Loucy (cell line): ENCODE results near the gene CORO7.

ENCODE experiments used
- EZH2phosphoT487 ChIP-seq: fragments of 200-600 bp; IDR thresholded peaks from 2 replicates; pipeline ENCODE4 v1.6.1; 2018; ENCODE audit warnings: antibody characterized with exemption, mild to moderate bottlenecking, moderate library complexity, borderline replicate concordance
- TF ChIP-seq, protein P1 (sequence below): fragments of 200-600 bp; sonication (generic); conservative IDR thresholded peaks from 2 replicates; pipeline ENCODE4 v1.5.1; 2014; ENCODE audit warnings: mild to moderate bottlenecking, antibody characterized with exemption, low read length

GRCh38 chr16:4358831-4359561 is 57.4 kb downstream of the CORO7 start:
- TF ChIP-seq, protein P1, sequence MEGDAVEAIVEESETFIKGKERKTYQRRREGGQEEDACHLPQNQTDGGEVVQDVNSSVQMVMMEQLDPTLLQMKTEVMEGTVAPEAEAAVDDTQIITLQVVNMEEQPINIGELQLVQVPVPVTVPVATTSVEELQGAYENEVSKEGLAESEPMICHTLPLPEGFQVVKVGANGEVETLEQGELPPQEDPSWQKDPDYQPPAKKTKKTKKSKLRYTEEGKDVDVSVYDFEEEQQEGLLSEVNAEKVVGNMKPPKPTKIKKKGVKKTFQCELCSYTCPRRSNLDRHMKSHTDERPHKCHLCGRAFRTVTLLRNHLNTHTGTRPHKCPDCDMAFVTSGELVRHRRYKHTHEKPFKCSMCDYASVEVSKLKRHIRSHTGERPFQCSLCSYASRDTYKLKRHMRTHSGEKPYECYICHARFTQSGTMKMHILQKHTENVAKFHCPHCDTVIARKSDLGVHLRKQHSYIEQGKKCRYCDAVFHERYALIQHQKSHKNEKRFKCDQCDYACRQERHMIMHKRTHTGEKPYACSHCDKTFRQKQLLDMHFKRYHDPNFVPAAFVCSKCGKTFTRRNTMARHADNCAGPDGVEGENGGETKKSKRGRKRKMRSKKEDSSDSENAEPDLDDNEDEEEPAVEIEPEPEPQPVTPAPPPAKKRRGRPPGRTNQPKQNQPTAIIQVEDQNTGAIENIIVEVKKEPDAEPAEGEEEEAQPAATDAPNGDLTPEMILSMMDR = peak; percentile 64
- TF ChIP-seq EZH2phosphoT487 = no peak
